EH (cell line): ENCODE measurements around the gene TMEM30B.
"Not testable (repeated sequence)": the region's sequence is repeated elsewhere in the genome, so short reads cannot be mapped to it uniquely, and the experiment has no call there.

Experiments
- DNase-seq: peaks from one replicate; pipeline ENCODE4 v3.0.0-alpha.2; 2015; ENCODE audit warnings: low read depth

Gene TMEM30B

GRCh38 chr14:61281186-61281947, at the start of gene TMEM30B:
Gene TMEM30B (minus strand): TSS chr14:61281338. CDS start chr14:61281147, 191 bp downstream.
- no peak for DNase-seq

- DNase-seq: no peak
Measured at GRCh38 chr14:61330511-61330910, 49.4 kb upstream of the TMEM30B start.

GRCh38 chr14:61329478-61330051, 48.4 kb upstream of the TMEM30B start:
- DNase-seq: no peak

- DNase-seq: no peak
Measured at GRCh38 chr14:61328626-61329262, 47.6 kb upstream of the TMEM30B start.

GRCh38 chr14:61326847-61327246, 45.7 kb upstream of the TMEM30B start:
- DNase-seq: no peak

- DNase-seq: no peak
Measured at GRCh38 chr14:61326146-61326545, 45.0 kb upstream of the TMEM30B start.

GRCh38 chr14:61325166-61325565, 44.0 kb upstream of the TMEM30B start:
- DNase-seq: no peak

- DNase-seq: no peak
Measured at GRCh38 chr14:61323970-61324369, 42.8 kb upstream of the TMEM30B start.

GRCh38 chr14:61322799-61323290, 41.7 kb upstream of the TMEM30B start:
- no peak for DNase-seq

GRCh38 chr14:61322011-61322798, 41.1 kb upstream of the TMEM30B start:
- DNase-seq: no peak

- peak; percentile 26 for DNase-seq
Measured at GRCh38 chr14:61321385-61322010, 40.4 kb upstream of the TMEM30B start, which contains the start of gene PRKCH. Gene PRKCH (plus strand): TSS chr14:61321579. CDS start chr14:61322102, 523 bp downstream.

GRCh38 chr14:61320806-61321384, 39.8 kb upstream of the TMEM30B start:
- DNase-seq: no peak

- DNase-seq: not testable (repeated sequence)
Measured at GRCh38 chr14:61320170-61320569, 39.0 kb upstream of the TMEM30B start.

GRCh38 chr14:61319706-61320105, 38.6 kb upstream of the TMEM30B start:
- no peak for DNase-seq

GRCh38 chr14:61319086-61319485, 37.9 kb upstream of the TMEM30B start:
- DNase-seq: no peak

- DNase-seq: no peak
Measured at GRCh38 chr14:61315313-61315712, 34.2 kb upstream of the TMEM30B start.

- DNase-seq: not testable (repeated sequence)
Measured at GRCh38 chr14:61308701-61309100, 27.6 kb upstream of the TMEM30B start.

GRCh38 chr14:61308198-61308597, 27.1 kb upstream of the TMEM30B start:
- DNase-seq: no peak

GRCh38 chr14:61304688-61305087, 23.6 kb upstream of the TMEM30B start:
- no peak for DNase-seq

GRCh38 chr14:61300754-61301153, 19.6 kb upstream of the TMEM30B start:
- DNase-seq: no peak

- no peak for DNase-seq
Measured at GRCh38 chr14:61300209-61300608, 19.1 kb upstream of the TMEM30B start.
